Thyroid gland (tissue), 4 donors: ENCODE results near the gene SASH1. TPM values are rescaled to one million over a fixed set of nuclear protein-coding genes. Genes with fewer than 3 reads are reported as not detected.

ENCODE experiments used
- DNase-seq, 2 donors: peaks; one replicate each; pipeline ENCODE4 v3.0.0-alpha.2; 2019
- H3K27ac ChIP-seq, 3 donors: fragments of 200-600 bp; sonication (generic); 1 replicate in 2 of 3; 2 replicates in 1 of 3; pipeline ENCODE4 v1.5.1; 2016 to 2019; ENCODE audit warnings: mild to moderate bottlenecking in 1 of 3, moderate library complexity in 1 of 3
- H3K27me3 ChIP-seq: fragments of 200-600 bp; sonication (generic); one replicate; pipeline ENCODE4 v1.5.1; 2019
- H3K36me3 ChIP-seq, 2 donors: fragments of 200-600 bp; sonication (generic); one replicate each; pipeline ENCODE4 v1.5.1; 2016 to 2019
- H3K4me1 ChIP-seq, 2 donors: fragments of 200-600 bp; sonication (generic); one replicate each; pipeline ENCODE4 v1.5.1; 2017 to 2019
- H3K4me3 ChIP-seq, 3 donors: fragments of 200-600 bp; sonication (generic); replicated peaks in 1 of 3; 1 replicate in 2 of 3; 2 replicates in 1 of 3; pipeline ENCODE4 v1.5.1; 2016; ENCODE audit warnings: mild to moderate bottlenecking in 1 of 3
- H3K9me3 ChIP-seq: fragments of 200-600 bp; sonication (generic); one replicate; pipeline ENCODE4 v1.5.1; 2017
- POLR2A ChIP-seq, 2 donors: fragments of 450-650 bp; IDR thresholded peaks; one replicate each; pipeline ENCODE4 v1.6.1; 2017; ENCODE audit warnings: antibody characterized with exemption in 2 of 2, mild to moderate bottlenecking in 2 of 2, moderate library complexity in 1 of 2
- WGBS, 2 donors: methylation state at CpG; one replicate each; pipeline ENCODE4 v1.1.5; 2017; 5-methylcytosine and 5-hydroxymethylcytosine counted together
- intact Hi-C: fragments of 100-400 bp; cut with DNase I; formaldehyde crosslinking; loops from one replicate; pipeline ENCODE4 v1.15.1; 2023
- total RNA-seq, 4 donors: library from RNA; depleted of rRNA; stranded (reverse); fragments of >200 nt; gene quantifications; one replicate each; pipeline ENCODE4 v1.2.3, GENCODE V29; 2016
- TF ChIP-seq, protein P1 (sequence below), 6 experiments: fragments of 200-600 bp in 3 of 6; fragments of 450-650 bp in 3 of 6; sonication (generic) in 3 of 6; IDR thresholded peaks; one replicate each; pipeline ENCODE4 v1.5.1; 2016 to 2019; ENCODE audit warnings: antibody characterized with exemption in 6 of 6, mild to moderate bottlenecking in 2 of 6, inconsistent platforms in 1 of 6, moderate library complexity in 1 of 6

SASH1 gene
- total RNA-seq, 4 donors from 2014 or later, result 154 to 235 (median 190) TPM

- TF ChIP-seq POLR2A (IDR thresholded peaks at IDR 0.05), result no peak
- TF ChIP-seq, protein P1, sequence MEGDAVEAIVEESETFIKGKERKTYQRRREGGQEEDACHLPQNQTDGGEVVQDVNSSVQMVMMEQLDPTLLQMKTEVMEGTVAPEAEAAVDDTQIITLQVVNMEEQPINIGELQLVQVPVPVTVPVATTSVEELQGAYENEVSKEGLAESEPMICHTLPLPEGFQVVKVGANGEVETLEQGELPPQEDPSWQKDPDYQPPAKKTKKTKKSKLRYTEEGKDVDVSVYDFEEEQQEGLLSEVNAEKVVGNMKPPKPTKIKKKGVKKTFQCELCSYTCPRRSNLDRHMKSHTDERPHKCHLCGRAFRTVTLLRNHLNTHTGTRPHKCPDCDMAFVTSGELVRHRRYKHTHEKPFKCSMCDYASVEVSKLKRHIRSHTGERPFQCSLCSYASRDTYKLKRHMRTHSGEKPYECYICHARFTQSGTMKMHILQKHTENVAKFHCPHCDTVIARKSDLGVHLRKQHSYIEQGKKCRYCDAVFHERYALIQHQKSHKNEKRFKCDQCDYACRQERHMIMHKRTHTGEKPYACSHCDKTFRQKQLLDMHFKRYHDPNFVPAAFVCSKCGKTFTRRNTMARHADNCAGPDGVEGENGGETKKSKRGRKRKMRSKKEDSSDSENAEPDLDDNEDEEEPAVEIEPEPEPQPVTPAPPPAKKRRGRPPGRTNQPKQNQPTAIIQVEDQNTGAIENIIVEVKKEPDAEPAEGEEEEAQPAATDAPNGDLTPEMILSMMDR (IDR thresholded peaks at IDR 0.05), result no peak
- H3K27me3 ChIP-seq, result no peaks in the 10 kb centered on the region
- H3K9me3 ChIP-seq, result no peaks in the 10 kb centered on the region
- no peak for DNase-seq
- H3K36me3 ChIP-seq, result no peaks in the 10 kb centered on the region
- no peak overlapping the region for H3K27ac ChIP-seq
- H3K4me3 ChIP-seq, result no peak overlapping the region
- no peaks in the 10 kb centered on the region for H3K4me1 ChIP-seq
- intact Hi-C loops, result loop anchor here (10.0 kb wide), 1 partner anchor 172 kb away; the partner anchor contains the start of gene UST
- WGBS, 2 donors, result 86 to 92% methylated on average over 9 of the region's 9 CpGs
Observed at GRCh38 chr6:148572676-148573335, 230.2 kb downstream of the SASH1 start.

DNA sequence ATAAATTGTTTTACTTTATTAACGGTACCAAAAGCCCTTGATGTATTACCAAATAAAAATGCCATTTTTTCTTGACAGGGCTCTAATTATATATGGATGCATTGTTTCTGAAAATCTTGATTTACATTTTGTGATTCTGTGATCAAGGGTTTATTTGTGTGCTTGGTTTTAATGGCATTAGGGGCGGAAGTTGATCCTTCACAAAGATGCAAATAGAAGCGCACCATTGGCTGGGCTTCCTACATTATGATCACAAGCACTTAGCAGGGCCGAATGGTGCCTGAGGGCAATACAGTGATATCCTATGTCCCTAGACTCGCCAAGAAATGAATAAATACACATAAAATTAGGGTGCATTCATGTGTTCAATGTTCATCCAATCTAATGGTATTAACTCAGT, 231.3 kb downstream of the SASH1 start:
- H3K9me3 ChIP-seq, result no peaks in the 10 kb centered on the region
- DNase-seq, result no peak
- no peaks in the 10 kb centered on the region for H3K36me3 ChIP-seq
- no peak overlapping the region for H3K4me3 ChIP-seq
- H3K27ac ChIP-seq, result no peak overlapping the region
- WGBS, 2 donors, result 92 to 95% methylated on average over 5 of the region's 5 CpGs
- TF ChIP-seq, protein P1 (IDR thresholded peaks at IDR 0.05), result no peak
- TF ChIP-seq POLR2A (IDR thresholded peaks at IDR 0.05), result no peak
- no peaks in the 10 kb centered on the region for H3K27me3 ChIP-seq
- intact Hi-C loops, result loop anchor here (10.0 kb wide), 1 partner anchor 171 kb away; the partner anchor contains the start of gene UST
- H3K4me1 ChIP-seq, result peaks cover 0 to 4% of the 10 kb centered on the region in 2 donors

DNA sequence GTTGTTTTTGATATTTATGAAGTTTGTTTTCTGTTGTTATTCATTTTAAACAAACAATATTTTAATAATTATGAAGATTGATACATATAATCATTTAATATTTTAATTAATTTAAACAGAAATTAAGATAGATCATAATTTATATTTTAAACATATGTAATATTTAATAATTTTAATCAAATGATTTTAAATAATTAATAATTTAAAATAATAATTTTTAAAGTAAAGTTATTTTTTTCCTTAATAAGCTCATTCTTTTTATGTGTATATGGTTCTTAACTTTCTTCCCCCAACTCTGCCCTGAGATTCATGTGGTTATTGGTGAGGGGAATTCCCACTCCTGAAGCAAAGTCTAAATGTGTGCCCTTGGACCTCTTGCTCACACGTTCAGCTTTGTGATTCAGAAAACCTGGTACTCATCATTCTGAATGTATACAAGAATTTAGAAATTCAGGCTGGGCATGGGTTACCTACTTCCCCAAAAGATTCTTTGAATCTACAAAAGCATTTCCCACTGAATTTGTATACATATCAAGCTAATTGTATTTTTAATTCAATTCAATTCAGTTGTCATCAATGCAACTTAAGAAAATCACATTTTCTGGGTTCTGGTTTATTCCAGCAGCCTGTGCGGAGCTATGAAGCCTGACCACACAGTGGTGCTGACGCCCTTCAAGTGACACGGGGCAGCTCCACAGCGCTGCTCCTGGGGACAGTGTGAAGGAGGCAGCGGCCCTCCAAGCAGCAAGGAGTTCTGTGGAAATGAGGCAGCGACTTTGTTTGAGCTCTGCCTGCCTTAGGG, 235.2 kb downstream of the SASH1 start:
- no peak overlapping the region for H3K27ac ChIP-seq
- WGBS, 2 donors, result 8 to 11% methylated on average over 7 of the region's 7 CpGs
- peak; percentile 85 to 88 for DNase-seq
- no peaks in the 10 kb centered on the region for H3K27me3 ChIP-seq
- peaks cover 0 to 4% of the 10 kb centered on the region in 2 donors for H3K4me1 ChIP-seq
- H3K36me3 ChIP-seq, result no peaks in the 10 kb centered on the region
- intact Hi-C loops, result loop anchor here (10.0 kb wide), 1 partner anchor 167 kb away; the partner anchor contains the start of gene UST
- H3K4me3 ChIP-seq, result no peak overlapping the region
- H3K9me3 ChIP-seq, result no peaks in the 10 kb centered on the region
- no peak for TF ChIP-seq POLR2A (IDR thresholded peaks at IDR 0.05)
- TF ChIP-seq, protein P1 (IDR thresholded peaks at IDR 0.05), result peak; percentile 55 to 97 (median 90)

GRCh38 chr6:148578489-148578814, 235.8 kb downstream of the SASH1 start:
- intact Hi-C loops, result loop anchor here (10.0 kb wide), 1 partner anchor 166 kb away; the partner anchor contains the start of gene UST
- H3K27ac ChIP-seq, result no peak overlapping the region
- H3K4me3 ChIP-seq, result no peak overlapping the region

More at GRCh38 chr6:148578489-148578814, 235.8 kb downstream of the SASH1 start:
- WGBS, 2 donors, result 72 to 77% methylated on average over 5 of the region's 5 CpGs
- Histone ChIP-seq H3K4me1 (peaks cover 0 to 4% of the 10 kb centered on the region in 2 donors), H3K27me3 (no peaks in the 10 kb centered on the region), H3K36me3 (no peaks in the 10 kb centered on the region), H3K9me3 (no peaks in the 10 kb centered on the region)
- DNase-seq, result no peak
- TF ChIP-seq POLR2A (IDR thresholded peaks at IDR 0.05), result no peak
- TF ChIP-seq, protein P1 (IDR thresholded peaks at IDR 0.05), result no peak
